Vagina (tissue), 2 donors: ENCODE results near the gene PKP4.

Experiments used
- POLR2A ChIP-seq, 2 donors: fragments of 450-650 bp; IDR thresholded peaks; one replicate each; pipeline ENCODE4 v1.6.1; 2017; ENCODE audit warnings: antibody characterized with exemption in 2 of 2, mild to moderate bottlenecking in 2 of 2, moderate library complexity in 2 of 2
- POLR2AphosphoS5 ChIP-seq, 2 donors: sonication (generic); formaldehyde crosslinking; IDR thresholded peaks; one replicate each; pipeline ENCODE4 v1.9.0; 2017; ENCODE audit warnings: antibody characterized with exemption in 2 of 2, mild to moderate bottlenecking in 2 of 2, low read depth in 1 of 2; ENCODE audit not compliant: insufficient read depth in 1 of 2
- TF ChIP-seq, protein P1 (sequence below), 3 experiments: fragments of 450-650 bp in 2 of 3; fragments of 200-600 bp in 1 of 3; sonication (generic) in 1 of 3; IDR thresholded peaks; one replicate each; pipeline ENCODE4 v1.5.1; 2017 to 2019; ENCODE audit warnings: antibody characterized with exemption in 3 of 3, mild to moderate bottlenecking in 2 of 3, moderate library complexity in 2 of 3

DNA sequence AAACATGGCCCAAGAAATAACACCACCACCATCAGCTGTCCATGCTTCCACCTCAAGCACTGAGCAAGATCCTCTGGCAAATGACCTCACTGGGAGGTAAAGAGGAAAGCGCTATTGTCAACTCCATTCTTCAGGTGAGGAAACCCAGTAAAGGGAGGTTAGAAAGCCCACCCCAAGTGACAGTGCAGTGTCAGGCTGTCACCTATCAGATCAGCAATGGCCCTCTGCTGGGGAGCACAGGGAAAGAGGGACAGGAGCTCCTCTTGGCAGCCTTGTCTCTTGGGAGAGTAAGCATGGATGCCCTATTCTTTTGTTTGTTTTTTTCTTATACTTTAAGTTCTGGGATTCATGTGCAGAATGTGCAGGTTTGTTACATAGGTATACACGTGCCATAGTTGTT, 234.1 kb downstream of the PKP4 start:
- no peak for TF ChIP-seq POLR2AphosphoS5 (IDR thresholded peaks at IDR 0.05; ENCODE audit: insufficient read depth in 1 of 2, low read depth in 1 of 2)
- TF ChIP-seq, protein P1, sequence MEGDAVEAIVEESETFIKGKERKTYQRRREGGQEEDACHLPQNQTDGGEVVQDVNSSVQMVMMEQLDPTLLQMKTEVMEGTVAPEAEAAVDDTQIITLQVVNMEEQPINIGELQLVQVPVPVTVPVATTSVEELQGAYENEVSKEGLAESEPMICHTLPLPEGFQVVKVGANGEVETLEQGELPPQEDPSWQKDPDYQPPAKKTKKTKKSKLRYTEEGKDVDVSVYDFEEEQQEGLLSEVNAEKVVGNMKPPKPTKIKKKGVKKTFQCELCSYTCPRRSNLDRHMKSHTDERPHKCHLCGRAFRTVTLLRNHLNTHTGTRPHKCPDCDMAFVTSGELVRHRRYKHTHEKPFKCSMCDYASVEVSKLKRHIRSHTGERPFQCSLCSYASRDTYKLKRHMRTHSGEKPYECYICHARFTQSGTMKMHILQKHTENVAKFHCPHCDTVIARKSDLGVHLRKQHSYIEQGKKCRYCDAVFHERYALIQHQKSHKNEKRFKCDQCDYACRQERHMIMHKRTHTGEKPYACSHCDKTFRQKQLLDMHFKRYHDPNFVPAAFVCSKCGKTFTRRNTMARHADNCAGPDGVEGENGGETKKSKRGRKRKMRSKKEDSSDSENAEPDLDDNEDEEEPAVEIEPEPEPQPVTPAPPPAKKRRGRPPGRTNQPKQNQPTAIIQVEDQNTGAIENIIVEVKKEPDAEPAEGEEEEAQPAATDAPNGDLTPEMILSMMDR (IDR thresholded peaks at IDR 0.05), result no peak
- no peak for TF ChIP-seq POLR2A (IDR thresholded peaks at IDR 0.05)
